OCI-LY3 (cell line): ENCODE measurements around the gene KLHL30.

Source experiments
- EZH2phosphoT487 ChIP-seq: fragments of 200-600 bp; shearing (Covaris generic); IDR thresholded peaks from 2 replicates; pipeline ENCODE4 v1.6.1; 2018; ENCODE audit warnings: antibody characterized with exemption, mixed run types, low read depth
- TF ChIP-seq, protein P1 (sequence below): fragments of 200-600, 300-600 bp; sonication (generic); IDR thresholded peaks from 2 replicates; pipeline ENCODE4 v1.5.1; 2014; ENCODE audit warnings: antibody characterized with exemption, low read length, low read depth

DNA sequence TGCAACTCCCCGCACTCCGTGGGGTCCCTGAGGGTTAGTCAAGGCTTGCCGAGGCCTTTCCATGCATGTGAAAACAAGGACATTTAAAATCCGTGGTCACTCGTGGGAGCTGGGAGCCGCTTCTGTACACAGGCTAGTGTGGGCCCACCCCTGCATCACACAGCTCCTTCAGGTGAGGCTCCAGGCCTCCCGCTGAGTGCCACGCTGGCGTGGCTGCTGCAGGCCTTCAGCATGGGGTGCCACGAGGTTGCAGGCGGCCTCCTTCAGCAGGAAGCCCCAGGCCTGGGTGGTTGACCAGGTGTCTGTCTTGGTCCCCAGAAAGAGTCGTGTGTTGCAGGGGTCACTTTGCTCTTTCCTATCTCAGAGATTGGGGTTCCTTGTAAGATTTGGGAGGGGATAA is 6.6 kb downstream of the KLHL30 start:
- TF ChIP-seq, protein P1, sequence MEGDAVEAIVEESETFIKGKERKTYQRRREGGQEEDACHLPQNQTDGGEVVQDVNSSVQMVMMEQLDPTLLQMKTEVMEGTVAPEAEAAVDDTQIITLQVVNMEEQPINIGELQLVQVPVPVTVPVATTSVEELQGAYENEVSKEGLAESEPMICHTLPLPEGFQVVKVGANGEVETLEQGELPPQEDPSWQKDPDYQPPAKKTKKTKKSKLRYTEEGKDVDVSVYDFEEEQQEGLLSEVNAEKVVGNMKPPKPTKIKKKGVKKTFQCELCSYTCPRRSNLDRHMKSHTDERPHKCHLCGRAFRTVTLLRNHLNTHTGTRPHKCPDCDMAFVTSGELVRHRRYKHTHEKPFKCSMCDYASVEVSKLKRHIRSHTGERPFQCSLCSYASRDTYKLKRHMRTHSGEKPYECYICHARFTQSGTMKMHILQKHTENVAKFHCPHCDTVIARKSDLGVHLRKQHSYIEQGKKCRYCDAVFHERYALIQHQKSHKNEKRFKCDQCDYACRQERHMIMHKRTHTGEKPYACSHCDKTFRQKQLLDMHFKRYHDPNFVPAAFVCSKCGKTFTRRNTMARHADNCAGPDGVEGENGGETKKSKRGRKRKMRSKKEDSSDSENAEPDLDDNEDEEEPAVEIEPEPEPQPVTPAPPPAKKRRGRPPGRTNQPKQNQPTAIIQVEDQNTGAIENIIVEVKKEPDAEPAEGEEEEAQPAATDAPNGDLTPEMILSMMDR, result no peak
- no peak for TF ChIP-seq EZH2phosphoT487
